ENCODE measurements around the gene TMEM108. TPM values are rescaled to one million over a fixed set of nuclear protein-coding genes. Genes with fewer than 3 reads are reported as not detected.

The TMEM108 gene
- polyA plus RNA-seq, 1 donor from 2014 or later = 2.1 TPM

DNA sequence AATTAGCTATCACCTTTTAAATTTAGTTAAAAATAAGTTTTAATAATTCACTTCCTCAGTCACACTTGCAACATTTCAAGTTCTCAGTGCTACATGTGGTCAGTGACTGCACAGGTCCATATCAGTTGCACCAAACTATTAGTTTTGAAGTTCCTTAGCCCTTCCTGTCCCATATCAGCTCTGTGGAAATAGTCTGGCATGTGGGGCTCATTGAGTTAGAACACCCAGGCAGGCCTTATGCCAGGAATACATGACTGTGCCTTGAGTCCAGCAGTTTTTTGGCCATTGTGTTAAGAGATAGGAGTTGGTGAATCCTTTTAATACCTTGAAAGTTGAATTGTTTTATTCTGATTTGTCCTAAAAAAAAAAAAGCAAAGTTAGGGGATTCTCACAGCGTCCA, 207.9 kb downstream of the TMEM108 start:
- Histone ChIP-seq H3K27ac (ENCODE audit: low read length) (no peak overlapping the region), H3K79me2 (replicated peaks; ENCODE audit: insufficient read depth, low read length) (no peaks in the 10 kb centered on the region), H3K9me2 (ENCODE audit: insufficient read depth, low read length) (no peaks in the 10 kb centered on the region), H4K20me1 (ENCODE audit: insufficient read depth) (no peaks in the 10 kb centered on the region), H3K36me3 (ENCODE audit: insufficient read depth, low read length) (no peaks in the 10 kb centered on the region), H3K4me3 (ENCODE audit: low read length) (no peak overlapping the region), H3K9ac (ENCODE audit: low read length) (no peak overlapping the region), H3F3A (ENCODE audit: insufficient read depth, low read length, poor library complexity, severe bottlenecking) (no peaks in the 10 kb centered on the region), H3K4me2 (ENCODE audit: low read length) (no peak overlapping the region), H3K27me3 (ENCODE audit: insufficient read depth, low read depth, low read length) (no peaks in the 10 kb centered on the region), H3K9me3 (ENCODE audit: low read length) (no peaks in the 10 kb centered on the region), H2AFZ (ENCODE audit: low read depth, low read length) (no peak overlapping the region)
- TF ChIP-seq TAF1 (IDR thresholded peaks at IDR 0.05; ENCODE audit: low read depth) = no peak
- TF ChIP-seq, protein P1, sequence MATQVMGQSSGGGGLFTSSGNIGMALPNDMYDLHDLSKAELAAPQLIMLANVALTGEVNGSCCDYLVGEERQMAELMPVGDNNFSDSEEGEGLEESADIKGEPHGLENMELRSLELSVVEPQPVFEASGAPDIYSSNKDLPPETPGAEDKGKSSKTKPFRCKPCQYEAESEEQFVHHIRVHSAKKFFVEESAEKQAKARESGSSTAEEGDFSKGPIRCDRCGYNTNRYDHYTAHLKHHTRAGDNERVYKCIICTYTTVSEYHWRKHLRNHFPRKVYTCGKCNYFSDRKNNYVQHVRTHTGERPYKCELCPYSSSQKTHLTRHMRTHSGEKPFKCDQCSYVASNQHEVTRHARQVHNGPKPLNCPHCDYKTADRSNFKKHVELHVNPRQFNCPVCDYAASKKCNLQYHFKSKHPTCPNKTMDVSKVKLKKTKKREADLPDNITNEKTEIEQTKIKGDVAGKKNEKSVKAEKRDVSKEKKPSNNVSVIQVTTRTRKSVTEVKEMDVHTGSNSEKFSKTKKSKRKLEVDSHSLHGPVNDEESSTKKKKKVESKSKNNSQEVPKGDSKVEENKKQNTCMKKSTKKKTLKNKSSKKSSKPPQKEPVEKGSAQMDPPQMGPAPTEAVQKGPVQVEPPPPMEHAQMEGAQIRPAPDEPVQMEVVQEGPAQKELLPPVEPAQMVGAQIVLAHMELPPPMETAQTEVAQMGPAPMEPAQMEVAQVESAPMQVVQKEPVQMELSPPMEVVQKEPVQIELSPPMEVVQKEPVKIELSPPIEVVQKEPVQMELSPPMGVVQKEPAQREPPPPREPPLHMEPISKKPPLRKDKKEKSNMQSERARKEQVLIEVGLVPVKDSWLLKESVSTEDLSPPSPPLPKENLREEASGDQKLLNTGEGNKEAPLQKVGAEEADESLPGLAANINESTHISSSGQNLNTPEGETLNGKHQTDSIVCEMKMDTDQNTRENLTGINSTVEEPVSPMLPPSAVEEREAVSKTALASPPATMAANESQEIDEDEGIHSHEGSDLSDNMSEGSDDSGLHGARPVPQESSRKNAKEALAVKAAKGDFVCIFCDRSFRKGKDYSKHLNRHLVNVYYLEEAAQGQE (IDR thresholded peaks at IDR 0.05; ENCODE audit: borderline replicate concordance) = no peak
- TF ChIP-seq SMC3 (conservative IDR thresholded peaks at IDR 0.05; ENCODE audit: poor library complexity) = no peak
- no peak for TF ChIP-seq EZH2 (IDR thresholded peaks at IDR 0.05; ENCODE audit: borderline replicate concordance, insufficient read depth, low read length, poor library complexity, severe bottlenecking)
- TF ChIP-seq RAD21 (conservative IDR thresholded peaks at IDR 0.05) = no peak
- no peak for TF ChIP-seq POLR2AphosphoS5 (IDR thresholded peaks at IDR 0.05)
- no peak for TF ChIP-seq EP300 (conservative IDR thresholded peaks at IDR 0.05; ENCODE audit: poor library complexity, severe bottlenecking)
- TF ChIP-seq, protein P2, sequence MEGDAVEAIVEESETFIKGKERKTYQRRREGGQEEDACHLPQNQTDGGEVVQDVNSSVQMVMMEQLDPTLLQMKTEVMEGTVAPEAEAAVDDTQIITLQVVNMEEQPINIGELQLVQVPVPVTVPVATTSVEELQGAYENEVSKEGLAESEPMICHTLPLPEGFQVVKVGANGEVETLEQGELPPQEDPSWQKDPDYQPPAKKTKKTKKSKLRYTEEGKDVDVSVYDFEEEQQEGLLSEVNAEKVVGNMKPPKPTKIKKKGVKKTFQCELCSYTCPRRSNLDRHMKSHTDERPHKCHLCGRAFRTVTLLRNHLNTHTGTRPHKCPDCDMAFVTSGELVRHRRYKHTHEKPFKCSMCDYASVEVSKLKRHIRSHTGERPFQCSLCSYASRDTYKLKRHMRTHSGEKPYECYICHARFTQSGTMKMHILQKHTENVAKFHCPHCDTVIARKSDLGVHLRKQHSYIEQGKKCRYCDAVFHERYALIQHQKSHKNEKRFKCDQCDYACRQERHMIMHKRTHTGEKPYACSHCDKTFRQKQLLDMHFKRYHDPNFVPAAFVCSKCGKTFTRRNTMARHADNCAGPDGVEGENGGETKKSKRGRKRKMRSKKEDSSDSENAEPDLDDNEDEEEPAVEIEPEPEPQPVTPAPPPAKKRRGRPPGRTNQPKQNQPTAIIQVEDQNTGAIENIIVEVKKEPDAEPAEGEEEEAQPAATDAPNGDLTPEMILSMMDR (IDR thresholded peaks at IDR 0.05; ENCODE audit: poor library complexity, severe bottlenecking) = no peak
- no peak for TF ChIP-seq MXI1 (conservative IDR thresholded peaks at IDR 0.05; ENCODE audit: poor library complexity, severe bottlenecking)

DNA sequence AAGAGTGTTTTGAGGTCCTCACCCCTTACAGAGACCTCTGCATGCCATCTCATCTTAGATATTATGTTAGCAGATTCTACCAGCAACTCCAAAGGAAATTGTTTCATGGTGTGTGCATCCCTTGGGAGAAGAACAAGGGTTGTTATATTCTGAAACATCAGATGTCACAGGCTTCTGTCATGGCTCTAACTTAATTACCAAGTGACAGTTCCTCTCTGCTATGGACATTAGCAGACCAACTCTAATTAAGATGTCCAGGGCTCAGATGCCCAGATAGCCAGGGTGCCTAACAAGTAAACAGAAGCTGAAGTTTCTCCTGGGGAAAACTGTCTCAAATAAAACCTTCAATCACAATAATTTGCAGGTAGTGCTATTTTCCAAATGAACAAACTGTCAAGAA, 208.6 kb downstream of the TMEM108 start:
- no peaks in the 10 kb centered on the region for H3K9me3 ChIP-seq (ENCODE audit: low read length)
- TF ChIP-seq MXI1 (conservative IDR thresholded peaks at IDR 0.05; ENCODE audit: poor library complexity, severe bottlenecking) = no peak
- no peak for TF ChIP-seq TAF1 (IDR thresholded peaks at IDR 0.05; ENCODE audit: low read depth)
- no peak for TF ChIP-seq SMC3 (conservative IDR thresholded peaks at IDR 0.05; ENCODE audit: poor library complexity)
- TF ChIP-seq EP300 (conservative IDR thresholded peaks at IDR 0.05; ENCODE audit: poor library complexity, severe bottlenecking) = no peak
- TF ChIP-seq EZH2 (IDR thresholded peaks at IDR 0.05; ENCODE audit: borderline replicate concordance, insufficient read depth, low read length, poor library complexity, severe bottlenecking) = no peak
- TF ChIP-seq POLR2AphosphoS5 (IDR thresholded peaks at IDR 0.05) = no peak
- no peak for TF ChIP-seq RAD21 (conservative IDR thresholded peaks at IDR 0.05)
- TF ChIP-seq, protein P1 (IDR thresholded peaks at IDR 0.05; ENCODE audit: borderline replicate concordance) = no peak
- TF ChIP-seq, protein P2 (IDR thresholded peaks at IDR 0.05; ENCODE audit: poor library complexity, severe bottlenecking) = no peak

More for the DNA sequence above, 208.6 kb downstream of the TMEM108 start:
- Histone ChIP-seq H3K36me3 (ENCODE audit: insufficient read depth, low read length) (no peaks in the 10 kb centered on the region), H4K20me1 (ENCODE audit: insufficient read depth) (no peaks in the 10 kb centered on the region), H3K27ac (ENCODE audit: low read length) (no peak overlapping the region), H3K9me2 (ENCODE audit: insufficient read depth, low read length) (no peaks in the 10 kb centered on the region), H3K9ac (ENCODE audit: low read length) (no peak overlapping the region), H2AFZ (ENCODE audit: low read depth, low read length) (no peak overlapping the region), H3K79me2 (replicated peaks; ENCODE audit: insufficient read depth, low read length) (no peaks in the 10 kb centered on the region), H3K27me3 (ENCODE audit: insufficient read depth, low read depth, low read length) (no peaks in the 10 kb centered on the region), H3K4me3 (ENCODE audit: low read length) (no peak overlapping the region), H3F3A (ENCODE audit: insufficient read depth, low read length, poor library complexity, severe bottlenecking) (no peaks in the 10 kb centered on the region), H3K4me2 (ENCODE audit: low read length) (no peak overlapping the region)

All from neural cell (in vitro differentiated cells).